HT-29 (cell line): Measurements from ENCODE around the gene FBH1. TPM values are rescaled to one million over a fixed set of nuclear protein-coding genes. Genes with fewer than 3 reads are reported as not detected.
"Not testable (repeated sequence)": the region's sequence is repeated elsewhere in the genome, so short reads cannot be mapped to it uniquely, and the experiment has no call there.

Experiments used
- DNase-seq: peaks from one replicate; pipeline ENCODE4 v3.0.0-alpha.2; 2015; ENCODE audit warnings: low spot score
- total RNA-seq: library from RNA; depleted of rRNA; stranded (reverse); fragments of >200 nt; shearing (Covaris generic); gene quantifications from 2 replicates; pipeline ENCODE4 v1.2.3, GENCODE V29; 2014; rRNA removed

The FBH1 gene
- total RNA-seq: 63.0 and 85.9 TPM in 2 replicates

GRCh38 chr10:5889624-5890451 lies at the start of gene FBH1, which contains the start of gene ANKRD16:
Gene FBH1 (plus strand): TSS chr10:5890243. CDS start chr10:5890346, 103 bp downstream.
Gene ANKRD16 (minus strand): TSS chr10:5889893. CDS start chr10:5889354, 539 bp downstream.
- DNase-seq: peak; percentile 99

DNA sequence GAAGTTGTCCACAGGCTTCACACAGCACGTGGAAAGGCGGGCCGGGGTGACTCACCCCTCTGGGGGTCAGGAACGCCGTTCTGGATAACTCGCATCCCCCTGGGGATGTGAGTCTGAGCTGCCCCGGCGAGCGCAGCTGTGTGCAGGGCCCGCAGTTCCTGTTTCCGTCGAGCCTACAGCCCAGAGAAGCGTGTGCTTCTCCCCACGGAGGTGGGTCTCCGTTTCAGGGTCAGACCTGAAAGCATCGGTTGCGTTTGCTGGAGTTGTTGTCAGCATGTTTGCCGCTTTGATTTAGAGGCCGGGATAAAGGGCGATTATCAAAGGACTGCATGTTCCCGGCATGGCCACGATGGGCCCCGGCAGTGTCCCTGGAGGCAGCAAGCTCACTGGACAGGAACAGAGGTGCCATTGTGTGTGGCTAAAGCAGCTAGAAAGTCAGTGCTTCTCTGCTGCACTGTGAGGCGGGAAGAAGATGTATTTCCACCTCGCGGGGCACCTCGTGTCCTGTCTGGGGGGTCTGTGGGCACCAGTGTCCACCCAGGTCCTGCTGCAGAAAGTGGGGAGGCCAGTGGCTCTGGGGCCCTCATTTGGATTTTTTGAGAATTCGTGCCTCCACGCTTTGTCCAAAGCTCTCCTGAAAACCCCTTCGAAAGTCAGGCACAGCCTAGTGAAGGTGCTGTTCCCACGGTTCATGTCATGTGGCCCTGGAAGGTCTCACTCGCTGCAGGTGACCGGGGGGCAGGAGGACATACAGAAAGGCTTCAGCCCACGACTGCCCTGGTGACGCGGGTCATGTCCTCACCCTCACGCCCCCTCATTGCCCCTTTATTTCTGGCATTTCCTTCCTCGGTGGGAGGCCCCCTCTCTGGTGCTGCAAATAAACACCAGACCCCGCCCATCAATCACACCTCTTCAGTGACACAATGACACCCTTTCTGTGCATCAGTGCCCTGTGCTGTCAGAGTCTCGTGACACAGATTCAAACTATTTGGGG lies 49.4 kb upstream of the FBH1 start:
- DNase-seq: no peak

- DNase-seq: no peak
Observed at GRCh38 chr10:5841965-5842364, 48.1 kb upstream of the FBH1 start.

DNA sequence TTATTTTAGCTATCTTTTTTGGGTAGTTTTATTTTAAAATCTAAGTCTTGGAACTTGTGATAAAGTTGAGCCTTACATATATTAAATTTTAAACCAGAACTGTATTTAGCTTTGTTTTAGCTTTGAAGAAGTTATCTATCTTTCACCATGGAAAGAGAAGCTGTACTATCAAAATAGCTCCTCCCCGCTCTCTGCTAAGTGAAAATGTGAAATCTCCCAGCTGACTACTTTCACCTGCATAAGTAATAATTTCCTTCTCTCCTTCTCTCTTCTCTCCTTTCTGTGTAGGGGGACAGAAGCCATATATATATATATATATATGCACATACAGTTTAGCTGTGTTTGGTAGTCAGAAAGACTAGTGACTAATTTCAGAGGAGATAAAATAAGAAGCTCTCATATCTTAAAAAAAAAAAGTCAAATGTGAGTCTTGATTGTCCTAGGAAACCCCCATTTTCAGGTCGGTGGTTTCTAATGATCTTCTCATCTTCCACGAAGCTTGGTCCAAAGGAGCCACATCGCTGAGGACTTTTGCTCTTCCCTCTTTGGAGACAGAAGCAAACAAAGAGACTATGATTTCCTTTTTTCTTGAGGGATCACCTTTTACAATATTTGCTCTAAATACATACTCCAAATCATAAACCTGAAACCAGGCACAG lies 46.2 kb upstream of the FBH1 start:
- DNase-seq: no peak

DNA sequence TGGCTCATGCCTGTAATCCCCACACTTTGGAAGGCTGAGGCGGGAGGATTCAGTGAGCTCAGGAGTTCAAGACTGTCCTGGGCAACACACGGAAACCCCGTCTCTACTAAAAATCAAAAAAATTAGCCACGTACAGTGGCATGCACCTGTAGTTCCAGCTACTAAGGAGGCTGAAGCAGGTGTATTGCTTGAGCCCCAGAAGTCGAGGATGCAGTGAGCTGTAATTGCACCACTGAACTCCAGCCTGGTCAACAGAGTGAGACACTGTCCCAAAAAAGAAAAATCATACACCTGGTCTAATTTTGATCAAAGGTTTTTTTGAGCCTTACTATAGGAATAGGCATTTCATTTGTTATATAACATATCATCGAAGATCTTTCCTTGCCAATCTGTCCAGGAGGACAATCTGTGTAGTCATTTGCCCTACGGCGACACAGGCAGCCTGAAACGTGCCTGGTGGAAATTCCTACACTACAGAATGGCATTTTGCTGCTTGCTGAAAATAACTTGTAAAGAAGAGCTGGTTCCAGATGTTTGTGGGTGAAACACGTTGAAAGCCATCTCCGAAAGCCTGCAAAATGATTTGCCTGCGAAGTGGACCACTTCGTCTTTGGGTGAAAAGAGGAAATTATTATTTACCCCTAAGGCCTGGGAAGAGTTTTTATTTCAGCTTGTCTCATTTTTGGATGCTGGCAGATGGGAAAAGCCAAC lies 45.5 kb upstream of the FBH1 start:
- no peak for DNase-seq

DNA sequence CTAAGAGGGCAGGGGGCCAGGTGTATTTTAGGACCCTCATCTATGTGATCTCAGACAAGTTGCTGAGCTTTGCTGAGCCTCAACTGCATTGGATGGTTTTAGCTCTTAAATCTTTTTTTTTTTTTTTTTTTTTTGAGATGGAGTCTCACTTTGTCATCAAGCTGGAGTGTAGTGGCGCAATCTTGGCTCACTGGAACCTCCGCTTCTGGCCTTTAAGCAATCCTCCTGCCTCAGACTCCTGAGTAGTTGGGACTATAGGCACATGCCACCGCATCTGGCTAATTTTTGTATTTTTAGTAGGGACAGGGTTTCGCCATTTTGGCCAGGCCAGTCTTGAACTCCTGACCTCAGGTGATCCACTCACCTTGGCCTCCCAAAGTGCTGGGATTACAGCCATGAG lies 43.4 kb upstream of the FBH1 start:
- DNase-seq: not testable (repeated sequence)

GRCh38 chr10:5854131-5854475 lies 35.9 kb upstream of the FBH1 start:
- DNase-seq: no peak

GRCh38 chr10:5855979-5856700 lies 33.9 kb upstream of the FBH1 start:
- DNase-seq: no peak

- no peak for DNase-seq
Observed at GRCh38 chr10:5856701-5857004, 33.4 kb upstream of the FBH1 start.

GRCh38 chr10:5858811-5859210 lies 31.2 kb upstream of the FBH1 start:
- DNase-seq: no peak

DNA sequence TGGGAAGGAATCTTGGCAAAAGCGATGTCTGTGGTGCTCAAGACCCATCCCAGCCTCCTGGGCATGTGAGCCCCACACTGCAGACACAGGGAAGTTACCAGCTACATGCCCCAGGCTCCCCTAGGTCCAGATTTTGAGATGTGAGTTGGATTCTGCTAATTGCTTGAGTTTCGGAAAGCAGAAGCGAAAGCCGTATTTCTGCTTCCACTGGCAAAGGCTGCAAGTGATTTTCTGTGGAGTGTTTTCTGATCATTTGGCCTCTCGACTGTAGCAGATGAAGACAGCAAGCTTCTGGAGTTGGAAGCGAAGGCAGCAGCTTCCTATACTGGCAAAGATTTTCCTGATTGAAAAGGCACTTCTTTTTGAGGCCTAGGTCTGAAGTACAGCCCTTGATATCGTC lies 30.0 kb upstream of the FBH1 start:
- no peak for DNase-seq

DNA sequence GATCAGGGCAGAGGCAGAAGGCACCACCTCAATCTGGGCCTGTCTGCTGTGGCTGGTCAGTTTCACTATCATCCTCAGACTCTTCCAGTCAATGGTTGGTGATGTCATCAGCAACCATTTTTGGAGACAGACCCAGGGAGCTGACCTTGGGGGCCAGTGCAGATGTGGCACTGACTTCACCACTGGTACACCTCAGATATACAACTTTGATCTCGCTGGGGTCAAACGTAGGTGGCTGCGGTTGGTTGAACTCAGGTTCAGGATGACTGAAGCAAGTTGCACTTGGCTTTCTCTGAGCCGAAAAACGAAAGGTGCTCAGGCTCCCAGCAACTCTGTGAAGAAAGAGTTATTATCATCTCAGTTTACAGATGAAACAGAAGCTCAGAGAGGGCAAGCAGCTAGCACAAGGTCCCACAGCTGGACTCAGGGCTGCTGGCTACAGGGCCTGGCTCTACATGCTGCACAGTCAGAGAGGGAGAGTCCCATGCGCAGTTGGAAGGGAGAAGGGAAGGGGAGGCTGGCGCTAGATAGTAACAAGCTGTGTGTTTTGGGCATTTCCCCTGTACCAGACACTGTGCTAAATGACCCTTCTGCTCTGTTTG lies 27.6 kb upstream of the FBH1 start:
- no peak for DNase-seq

GRCh38 chr10:5862981-5863685 lies 26.9 kb upstream of the FBH1 start:
- not testable (repeated sequence) for DNase-seq

GRCh38 chr10:5866451-5867081 lies 23.5 kb upstream of the FBH1 start:
- not testable (repeated sequence) for DNase-seq

DNA sequence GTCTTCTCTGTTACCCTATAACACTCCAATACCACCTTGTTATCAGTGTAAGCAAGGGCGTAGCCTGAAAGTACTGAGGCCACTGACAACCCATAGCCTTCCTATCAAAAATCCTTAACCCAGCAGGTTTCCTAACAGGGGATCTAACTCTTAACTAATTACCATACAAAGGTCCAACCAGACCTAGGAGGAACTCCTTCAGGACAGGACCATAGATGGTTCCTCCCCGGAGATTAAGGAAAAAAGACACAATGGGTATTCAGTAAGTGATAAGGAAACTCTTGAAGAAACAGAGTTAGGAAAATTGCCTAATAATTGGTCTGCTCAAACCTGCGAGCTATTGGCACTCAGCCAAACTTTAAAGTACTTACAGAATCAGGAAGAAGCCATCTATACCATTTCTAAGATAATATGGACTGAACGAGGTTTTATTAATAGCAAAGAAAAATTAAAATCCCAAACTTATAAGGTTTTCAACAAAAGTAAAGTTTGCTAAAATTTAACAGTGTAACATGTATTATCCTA lies 22.9 kb upstream of the FBH1 start:
- DNase-seq: peak; percentile 36

DNA sequence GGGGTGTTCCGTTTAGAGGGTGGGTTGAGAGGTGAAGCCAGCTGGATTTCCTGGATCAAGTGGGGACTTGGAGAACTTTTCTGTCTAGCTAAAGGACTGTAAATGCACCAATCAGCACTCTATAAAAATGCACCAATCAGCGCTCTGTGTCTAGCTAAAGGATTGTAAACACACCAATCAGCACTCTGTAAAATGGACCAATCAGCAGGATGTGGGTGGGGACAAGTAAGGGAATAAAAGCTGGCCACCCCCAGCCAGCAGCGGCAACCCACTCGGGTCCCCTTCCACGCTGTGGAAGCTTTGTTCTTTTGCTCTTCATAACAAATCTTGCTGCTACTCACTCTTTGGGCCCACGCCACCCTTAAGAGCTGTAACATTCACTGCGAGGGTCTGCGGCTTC lies 21.7 kb upstream of the FBH1 start:
- not testable (repeated sequence) for DNase-seq

DNA sequence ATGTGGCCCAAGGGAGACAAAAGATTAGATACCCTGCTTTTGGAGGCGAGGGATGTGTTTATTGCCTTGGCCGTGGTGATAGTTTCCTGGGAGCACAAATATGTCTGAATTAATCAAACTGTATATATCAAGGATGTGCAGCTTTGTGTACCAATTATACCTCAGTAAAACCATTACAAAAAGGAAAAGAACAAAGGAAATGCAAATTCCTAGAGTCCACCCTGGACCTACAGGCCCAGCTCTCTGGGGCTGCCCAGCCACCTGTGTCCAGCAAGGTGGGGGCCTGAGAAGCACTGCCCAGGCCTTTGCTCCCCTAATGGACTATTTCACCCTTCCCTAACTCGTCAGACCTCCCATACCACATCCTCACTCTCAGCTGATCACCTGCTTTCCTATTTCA lies 20.9 kb upstream of the FBH1 start:
- DNase-seq: no peak

- DNase-seq: no peak
Observed at GRCh38 chr10:5871596-5871995, 18.4 kb upstream of the FBH1 start.

DNA sequence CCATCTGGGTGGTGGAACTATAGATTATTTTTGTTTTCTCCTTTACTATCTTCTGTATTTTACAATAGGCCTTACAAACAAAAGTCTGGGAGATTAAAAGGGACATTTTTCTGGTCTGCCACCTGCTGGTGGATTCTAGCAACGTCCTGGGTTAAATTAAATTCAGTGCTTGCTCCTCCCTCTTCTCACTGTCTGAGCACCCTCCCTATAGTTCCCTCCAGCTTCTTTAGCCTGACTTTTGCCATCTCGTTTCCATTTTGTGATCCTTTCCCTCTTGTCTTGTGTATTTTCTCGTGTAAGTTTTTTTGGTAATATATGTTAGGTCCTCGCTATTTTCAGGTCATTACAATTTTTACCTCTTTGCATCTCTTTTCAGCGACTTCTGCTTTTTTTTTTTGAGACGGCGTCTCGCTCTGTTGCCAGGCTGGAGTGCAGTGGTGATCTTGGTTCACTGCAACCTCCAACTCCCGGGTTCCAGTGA lies 16.5 kb upstream of the FBH1 start:
- DNase-seq: peak; percentile 91
